GM10847 (cell line): ENCODE data around the gene SUPT3H.

Experiments
- POLR2A ChIP-seq: IDR thresholded peaks from 2 replicates; pipeline ENCODE4 v1.6.1; 2011; ENCODE audit not compliant: insufficient read length; ENCODE audit errors: extremely low read depth

Gene SUPT3H

GRCh38 chr6:45092135-45092534 lies 285.6 kb downstream of the SUPT3H start:
- no peak for TF ChIP-seq POLR2A

GRCh38 chr6:45086360-45087084 lies 291.2 kb downstream of the SUPT3H start:
- no peak for TF ChIP-seq POLR2A

- no peak for TF ChIP-seq POLR2A
Measured at GRCh38 chr6:45084257-45084656, 293.5 kb downstream of the SUPT3H start.

GRCh38 chr6:45082091-45082490 lies 295.6 kb downstream of the SUPT3H start:
- no peak for TF ChIP-seq POLR2A

- TF ChIP-seq POLR2A, result no peak
Measured at GRCh38 chr6:45081634-45082033, 296.1 kb downstream of the SUPT3H start.

- no peak for TF ChIP-seq POLR2A
Measured at GRCh38 chr6:45078432-45078831, 299.3 kb downstream of the SUPT3H start.

- no peak for TF ChIP-seq POLR2A
Measured at GRCh38 chr6:45076217-45076930, 301.4 kb downstream of the SUPT3H start.

GRCh38 chr6:45075246-45075645 lies 302.5 kb downstream of the SUPT3H start:
- no peak for TF ChIP-seq POLR2A

- TF ChIP-seq POLR2A, result no peak
Measured at GRCh38 chr6:45074439-45074838, 303.3 kb downstream of the SUPT3H start.

- no peak for TF ChIP-seq POLR2A
Measured at GRCh38 chr6:45073771-45074170, 304.0 kb downstream of the SUPT3H start.

- TF ChIP-seq POLR2A, result no peak
Measured at GRCh38 chr6:45072673-45073072, 305.1 kb downstream of the SUPT3H start.

GRCh38 chr6:45072016-45072415 lies 305.7 kb downstream of the SUPT3H start:
- TF ChIP-seq POLR2A, result no peak

- TF ChIP-seq POLR2A, result no peak
Measured at GRCh38 chr6:45069091-45069490, 308.6 kb downstream of the SUPT3H start.

- TF ChIP-seq POLR2A, result no peak
Measured at GRCh38 chr6:45057711-45058110, 320.0 kb downstream of the SUPT3H start.

GRCh38 chr6:45054610-45055009 lies 323.1 kb downstream of the SUPT3H start:
- no peak for TF ChIP-seq POLR2A

- TF ChIP-seq POLR2A, result no peak
Measured at GRCh38 chr6:45052325-45052724, 325.4 kb downstream of the SUPT3H start.

- TF ChIP-seq POLR2A, result no peak
Measured at GRCh38 chr6:45049188-45049843, 328.4 kb downstream of the SUPT3H start.

GRCh38 chr6:45047573-45047972 lies 330.2 kb downstream of the SUPT3H start:
- TF ChIP-seq POLR2A, result no peak
